ENCODE results near the gene GTF2H2C.
"Not testable (repeated sequence)": the region's sequence is repeated elsewhere in the genome, so short reads cannot be mapped to it uniquely, and the experiment has no call there.

The GTF2H2C gene

GRCh38 chr5:69544602-69545001 is 15.4 kb upstream of the GTF2H2C start:
- H3K27ac ChIP-seq: not testable (repeated sequence)

- not testable (repeated sequence) for H3K27ac ChIP-seq
Observed at GRCh38 chr5:69560587-69561431, 818 bp downstream of the GTF2H2C start.

GRCh38 chr5:69566172-69566571 is 6.2 kb downstream of the GTF2H2C start:
- H3K27ac ChIP-seq: not testable (repeated sequence)

- H3K27ac ChIP-seq: not testable (repeated sequence)
Observed at GRCh38 chr5:69568072-69568471, 8.1 kb downstream of the GTF2H2C start.

- not testable (repeated sequence) for H3K27ac ChIP-seq
Observed at GRCh38 chr5:69583356-69583755, 23.4 kb downstream of the GTF2H2C start.

- H3K27ac ChIP-seq: not testable (repeated sequence)
Observed at GRCh38 chr5:69596114-69596840, 36.3 kb downstream of the GTF2H2C start.

GRCh38 chr5:69601947-69602346 is 42.0 kb downstream of the GTF2H2C start:
- not testable (repeated sequence) for H3K27ac ChIP-seq

GRCh38 chr5:69606839-69607238 is 46.8 kb downstream of the GTF2H2C start:
- not testable (repeated sequence) for H3K27ac ChIP-seq

GRCh38 chr5:69607750-69608149 is 47.8 kb downstream of the GTF2H2C start:
- H3K27ac ChIP-seq: not testable (repeated sequence)

- not testable (repeated sequence) for H3K27ac ChIP-seq
Observed at GRCh38 chr5:69608861-69609496, 49.0 kb downstream of the GTF2H2C start.

- not testable (repeated sequence) for H3K27ac ChIP-seq
Observed at GRCh38 chr5:69614843-69615242, 54.9 kb downstream of the GTF2H2C start.

- H3K27ac ChIP-seq: not testable (repeated sequence)
Observed at GRCh38 chr5:69631879-69632278, 71.9 kb downstream of the GTF2H2C start.

Measured in VCaP (cell line).